HepG2 (cell line): ENCODE results near the gene SYS1. TPM values are rescaled to one million over a fixed set of nuclear protein-coding genes. Genes with fewer than 3 reads are reported as not detected.
A peak's percentile ranks its signal among the peaks of the same experiment; 100 is the strongest.

Experiments used
- CTCF ChIP-seq: sonication (generic); formaldehyde crosslinking; IDR thresholded peaks from 2 replicates; pipeline ENCODE4 v1.5.0; 2020; ENCODE audit warnings: mild to moderate bottlenecking, missing genetic modification reagents, moderate library complexity
- ELK4 ChIP-seq: sonication (generic); formaldehyde crosslinking; IDR thresholded peaks from 2 replicates; pipeline ENCODE4 v1.9.0; 2021; ENCODE audit warnings: missing genetic modification reagents, borderline replicate concordance
- HBP1 ChIP-seq: IDR thresholded peaks from 2 replicates; pipeline ENCODE4 v1.6.1; 2016; ENCODE audit warnings: low read depth, control low read depth
- HIC2 ChIP-seq: sonication (generic); formaldehyde crosslinking; IDR thresholded peaks from 2 replicates; pipeline ENCODE4 v1.9.0; 2022; ENCODE audit warnings: low read depth, missing genetic modification reagents
- MED1 ChIP-seq: sonication (generic); formaldehyde crosslinking; IDR thresholded peaks from 2 replicates; pipeline ENCODE4 v1.4.0; 2020; ENCODE audit warnings: missing genetic modification reagents
- MLLT10 ChIP-seq: sonication (generic); formaldehyde crosslinking; IDR thresholded peaks from 2 replicates; pipeline ENCODE4 v1.4.0; 2020; ENCODE audit warnings: missing genetic modification reagents
- PITX1 ChIP-seq: sonication (generic); formaldehyde crosslinking; IDR thresholded peaks from 2 replicates; pipeline ENCODE4 v1.5.1; 2020; ENCODE audit warnings: mild to moderate bottlenecking, missing genetic modification reagents
- PRDM15 ChIP-seq: sonication (generic); formaldehyde crosslinking; IDR thresholded peaks from 2 replicates; pipeline ENCODE4 v1.4.0; 2020; ENCODE audit warnings: missing genetic modification reagents
- RBAK ChIP-seq: sonication (generic); formaldehyde crosslinking; IDR thresholded peaks from 2 replicates; pipeline ENCODE4 v1.5.1; 2020; ENCODE audit warnings: mild to moderate bottlenecking, missing genetic modification reagents
- TCF12 ChIP-seq, 2 experiments: fragments of 450-650 bp in 1 of 2; sonication (generic) in 1 of 2; formaldehyde crosslinking in 1 of 2; IDR thresholded peaks; 2 replicates each; pipeline versions ENCODE4 v1.6.1 to v1.8.0; 2017 to 2022; ENCODE audit warnings: antibody characterized with exemption in 1 of 2, mild to moderate bottlenecking in 1 of 2, missing genetic modification reagents in 1 of 2, moderate library complexity in 1 of 2
- ZNF160 ChIP-seq: sonication (generic); formaldehyde crosslinking; IDR thresholded peaks from 2 replicates; pipeline ENCODE4 v1.8.0; 2022; ENCODE audit warnings: mild to moderate bottlenecking, inconsistent platforms, missing genetic modification reagents
- polyA plus RNA-seq, 8 experiments: library from polyadenylated mRNA; depleted of rRNA in 3 of 8; stranded (reverse) in 7 of 8; unstranded in 1 of 8; fragments of >200 nt; fragmentation: Illumina TruSeq in 4 of 8; extraction: Trizol in 4 of 8; gene quantifications; 2 replicates each; pipeline versions ENCODE4 v1.2.1 to v1.2.3, GENCODE V29; 2011 to 2016; ENCODE audit warnings: low read depth in 4 of 8, missing spikeins in 1 of 8, mixed read lengths in 1 of 8; ENCODE audit not compliant: insufficient read depth in 1 of 8
- total RNA-seq, 5 experiments: library from RNA; depleted of rRNA; stranded (reverse); fragments of >200 nt; fragmentation: Illumina TruSeq; extraction: Trizol; gene quantifications; 2 replicates each; pipeline ENCODE4 v1.2.3, GENCODE V29; 2016; ENCODE audit warnings: low read depth in 1 of 5

SYS1 gene
- total and polyA plus RNA-seq, 2 of the 13 experiments (the other 11 are each of a cell fraction or from before 2014, with no cell fraction given) = 38.3 to 65.6 TPM

GRCh38 chr20:45347936-45348778 lies 14.8 kb upstream of the SYS1 start, which contains the start of gene SDC4 (continued):
- no peak for TF ChIP-seq PRDM15 (CRISPR knock-in tag)
- TF ChIP-seq MLLT10 (CRISPR knock-in tag) = no peak
- TF ChIP-seq RBAK (CRISPR knock-in tag) = no peak
- peak; percentile 67; the same call in 1 of the 2 replicates for TF ChIP-seq MED1 (CRISPR knock-in tag)
- no peak for TF ChIP-seq CTCF (CRISPR knock-in tag)
- TF ChIP-seq HBP1 = no peak
- TF ChIP-seq HIC2 (CRISPR knock-in tag) = no peak
- no peak for TF ChIP-seq TCF12 (IDR thresholded peaks at IDR 0.05)
- peak; percentile 82; the same call in 1 of the 2 replicates for TF ChIP-seq TCF12 (CRISPR knock-in tag; IDR thresholded peaks at IDR 0.05)
- no peak for TF ChIP-seq ELK4 (CRISPR knock-in tag)
- peak; percentile 85; the same call in 1 of the 2 replicates for TF ChIP-seq PITX1 (CRISPR knock-in tag)
- TF ChIP-seq ZNF160 = 0 out of 2 replicates have a peak, but pooled peaks have one; percentile 37
